Esophagus squamous epithelium (tissue), 5 donors: ENCODE data around the gene CATSPER4. TPM values are rescaled to one million over a fixed set of nuclear protein-coding genes. Genes with fewer than 3 reads are reported as not detected.

Experiments used
- DNase-seq: peaks from one replicate; lab custom pipeline; 2025; lab: John Stamatoyannopoulos, UW
- H3K27ac ChIP-seq, 4 donors: fragments of 200-600 bp; sonication (generic); one replicate each; pipeline ENCODE4 v1.5.1; 2016 to 2019; ENCODE audit warnings: mild to moderate bottlenecking in 1 of 4
- H3K27me3 ChIP-seq, 4 donors: fragments of 200-600 bp; sonication (generic); 1 replicate in 3 of 4; 2 replicates in 1 of 4; pipeline versions ENCODE4 v1.5.1 to v1.6.0; 2017 to 2021; ENCODE audit warnings: antibody characterized with exemption in 1 of 4
- H3K36me3 ChIP-seq, 3 donors: fragments of 200-600 bp; sonication (generic); one replicate each; pipeline ENCODE4 v1.5.1; 2016 to 2019
- H3K4me1 ChIP-seq, 3 donors: fragments of 200-600 bp; sonication (generic); one replicate each; pipeline ENCODE4 v1.5.1; 2017 to 2019
- H3K4me3 ChIP-seq, 4 donors: fragments of 200-600 bp; sonication (generic); 1 replicate in 3 of 4; 2 replicates in 1 of 4; pipeline ENCODE4 v1.5.1; 2016 to 2019; ENCODE audit warnings: mild to moderate bottlenecking in 2 of 4, moderate library complexity in 1 of 4
- H3K9me3 ChIP-seq, 3 donors: fragments of 200-600 bp; sonication (generic); one replicate each; pipeline ENCODE4 v1.5.1; 2016 to 2019
- CTCF ChIP-seq, 6 experiments: fragments of 450-650 bp in 4 of 6; fragments of 200-600 bp in 2 of 6; sonication (generic) in 2 of 6; IDR thresholded peaks; one replicate each; pipeline ENCODE4 v1.5.1; 2016 to 2019; ENCODE audit warnings: antibody characterized with exemption in 6 of 6, mild to moderate bottlenecking in 4 of 6, moderate library complexity in 4 of 6
- POLR2A ChIP-seq, 4 donors: fragments of 450-650 bp; IDR thresholded peaks; one replicate each; pipeline ENCODE4 v1.6.1; 2017; ENCODE audit warnings: antibody characterized with exemption in 4 of 4, mild to moderate bottlenecking in 4 of 4, moderate library complexity in 3 of 4
- WGBS, 2 donors: methylation state at CpG; one replicate each; pipeline ENCODE4 v1.1.5; 2018; 5-methylcytosine and 5-hydroxymethylcytosine counted together
- intact Hi-C: fragments of 100-400 bp; cut with DNase I; formaldehyde crosslinking; loops from one replicate; pipeline ENCODE4 v1.15.0; 2022
- total RNA-seq, 4 donors: library from RNA; depleted of rRNA; stranded (reverse); fragments of >200 nt; gene quantifications; one replicate each; pipeline ENCODE4 v1.1.0, GENCODE V29; 2016
- donor health status: DM: yes; HTN: yes; CAD: no.

The CATSPER4 gene
- total RNA-seq, 4 donors from 2014 or later, result not detected

GRCh38 chr1:26237230-26237966 is 47.0 kb downstream of the CATSPER4 start:
- DNase-seq, result no peak
- Histone ChIP-seq H3K27me3 (no peaks in the 10 kb centered on the region), H3K27ac (peak overlapping the region in 3 of 4 donors; percentile 62 to 65 (median 64)), H3K4me1 (peaks cover 8 to 36% (median 9%) of the 10 kb centered on the region in 3 donors), H3K4me3 (no peak overlapping the region), H3K36me3 (peaks cover 0 to 20% (median 0%) of the 10 kb centered on the region in 3 donors), H3K9me3 (no peaks in the 10 kb centered on the region)
- TF ChIP-seq POLR2A (IDR thresholded peaks at IDR 0.05) (no peak), CTCF (IDR thresholded peaks at IDR 0.05) (no peak)
- 43 to 51% methylated on average over 6 of the region's 6 CpGs for WGBS, 2 donors
- intact Hi-C loops, result no loop called here

- DNase-seq, result no peak
- H3K27me3 ChIP-seq, result no peaks in the 10 kb centered on the region
- WGBS, 2 donors, result 81 to 90% methylated on average over 4 of the region's 4 CpGs
- no peak overlapping the region for H3K4me3 ChIP-seq
- intact Hi-C loops, result no loop called here
- H3K9me3 ChIP-seq, result no peaks in the 10 kb centered on the region
- no peak overlapping the region for H3K27ac ChIP-seq
- no peak for TF ChIP-seq CTCF (IDR thresholded peaks at IDR 0.05)
- peaks cover 3 to 27% (median 8%) of the 10 kb centered on the region in 3 donors for H3K4me1 ChIP-seq
- H3K36me3 ChIP-seq, result peaks cover 0 to 43% (median 0%) of the 10 kb centered on the region in 3 donors
Observed at GRCh38 chr1:26239936-26240335, 49.5 kb downstream of the CATSPER4 start.

Other genes with a start within 250 kb of the CATSPER4 start
- 10 to 100 TPM in 3 of 4 donors, 1 to 10 TPM in 1; 8.3 to 17.2 (median 11.7) TPM for gene PAFAH2, start 192.5 kb upstream of the CATSPER4 start, total RNA-seq
- not detected for gene EXTL1, start 168.8 kb upstream of the CATSPER4 start, total RNA-seq
- not detected for gene SLC30A2, start 144.5 kb upstream of the CATSPER4 start, total RNA-seq
- gene TRIM63, start 123.0 kb upstream of the CATSPER4 start, total RNA-seq, result 1 to 10 TPM in 1 of 4 donors, under 1 TPM in 1, not detected in 2; 0.23 to 1.7 TPM
- 10 to 100 TPM in 2 of 4 donors, 1 to 10 TPM in 2; 5.6 to 14.0 (median 8.3) TPM for gene PDIK1L, start 78.8 kb upstream of the CATSPER4 start, total RNA-seq
- gene FAM110D, start 31.5 kb upstream of the CATSPER4 start, total RNA-seq, result 1 to 10 TPM in 2 of 4 donors, under 1 TPM in 2; 0.23 to 5.1 (median 2.0) TPM
- not detected for gene C1orf232, start 21.6 kb upstream of the CATSPER4 start, total RNA-seq
- 10 to 100 TPM; 19.2 to 45.6 (median 24.7) TPM for gene ZNF593, start 20.7 kb upstream of the CATSPER4 start, total RNA-seq
- gene ZNF593OS, start 18.8 kb upstream of the CATSPER4 start, total RNA-seq, result not detected
- gene CNKSR1, start 13.1 kb upstream of the CATSPER4 start, total RNA-seq, result 10 to 100 TPM; 17.8 to 43.3 (median 25.9) TPM
- 10 to 100 TPM in 3 of 4 donors, 1 to 10 TPM in 1; 7.5 to 14.7 (median 12.5) TPM for gene CEP85, start 43.6 kb downstream of the CATSPER4 start, total RNA-seq
- 100 to 1,000 TPM in 2 of 4 donors, 10 to 100 TPM in 2; 76.9 to 163 (median 106) TPM for gene SH3BGRL3, start 89.5 kb downstream of the CATSPER4 start, total RNA-seq
- 1 to 10 TPM; 3.2 to 9.2 (median 3.7) TPM for gene UBXN11, start 116.0 kb downstream of the CATSPER4 start, total RNA-seq
- 10 to 100 TPM in 2 of 4 donors, 1 to 10 TPM in 2; 1.9 to 22.1 (median 9.4) TPM for gene CD52, start 127.4 kb downstream of the CATSPER4 start, total RNA-seq
- 100 to 1,000 TPM in 3 of 4 donors, 10 to 100 TPM in 1; 35.8 to 305 (median 122) TPM for gene CRYBG2, start 163.5 kb downstream of the CATSPER4 start, total RNA-seq
- under 1 TPM in 2 of 4 donors, not detected in 2; 0.26 to 0.95 TPM for gene ZNF683, start 182.1 kb downstream of the CATSPER4 start, total RNA-seq
- not detected for gene LIN28A, start 220.2 kb downstream of the CATSPER4 start, total RNA-seq
- gene DHDDS, start 241.7 kb downstream of the CATSPER4 start, total RNA-seq, result 10 to 100 TPM; 30.3 to 49.7 (median 37.9) TPM